Endothelial cell (in vitro differentiated cells): Measurements from ENCODE around the gene ANKFY1. TPM values are rescaled to one million over a fixed set of nuclear protein-coding genes. Genes with fewer than 3 reads are reported as not detected.

Experiments
- DNase-seq: peaks from one replicate; pipeline ENCODE4 v3.0.0; 2021; ENCODE audit warnings: low spot score
- H3K27ac Mint-ChIP-seq: one replicate; pipeline ENCODE4 v1.8.0; 2021; ENCODE audit warnings: mixed read lengths, inconsistent platforms; ENCODE audit not compliant: unreplicated experiment
- H3K27me3 Mint-ChIP-seq: one replicate; pipeline ENCODE4 v1.8.0; 2021; ENCODE audit warnings: mild to moderate bottlenecking, moderate library complexity, mixed read lengths, inconsistent platforms; ENCODE audit not compliant: unreplicated experiment
- H3K36me3 Mint-ChIP-seq: one replicate; pipeline ENCODE4 v1.8.0; 2021; ENCODE audit warnings: mild to moderate bottlenecking, low read depth, mixed read lengths, inconsistent platforms; ENCODE audit not compliant: unreplicated experiment
- H3K4me1 Mint-ChIP-seq: one replicate; pipeline ENCODE4 v1.8.0; 2021; ENCODE audit warnings: mild to moderate bottlenecking, mixed read lengths, inconsistent platforms; ENCODE audit not compliant: unreplicated experiment
- H3K4me3 Mint-ChIP-seq: one replicate; pipeline ENCODE4 v1.8.0; 2021; ENCODE audit warnings: mild to moderate bottlenecking, mixed read lengths, inconsistent platforms; ENCODE audit not compliant: unreplicated experiment
- H3K9me3 Mint-ChIP-seq: one replicate; pipeline ENCODE4 v1.8.0; 2021; ENCODE audit warnings: mixed read lengths, inconsistent platforms; ENCODE audit not compliant: unreplicated experiment
- CTCF ChIP-seq: fragments of 200-600 bp; sonication (generic); IDR thresholded peaks from one replicate; pipeline ENCODE4 v1.5.0; 2021; ENCODE audit warnings: antibody characterized with exemption; ENCODE audit not compliant: unreplicated experiment
- total RNA-seq: library from RNA; stranded (reverse); fragmentation: NEBNext Ultra II Directional; extraction: Animal tissue kit (Norgen Biotek cat#: 25700); gene quantifications from one replicate; pipeline ENCODE4 v1.2.1, GENCODE V29; 2021; ENCODE audit not compliant: unreplicated experiment

ANKFY1 gene
- total RNA-seq, 1 donor from 2014 or later: 41.6 TPM

GRCh38 chr17:4186357-4186881, 77.4 kb downstream of the ANKFY1 start:
- DNase-seq: no peak
- Mint-ChIP-seq H3K36me3 (peaks cover 47% of the 10 kb centered on the region), H3K4me1 (peaks cover 10% of the 10 kb centered on the region), H3K9me3 (no peaks in the 10 kb centered on the region), H3K27me3 (peaks cover 7% of the 10 kb centered on the region), H3K4me3 (peak overlapping the region; percentile 62), H3K27ac (no peak overlapping the region)
- no peak for TF ChIP-seq CTCF

DNA sequence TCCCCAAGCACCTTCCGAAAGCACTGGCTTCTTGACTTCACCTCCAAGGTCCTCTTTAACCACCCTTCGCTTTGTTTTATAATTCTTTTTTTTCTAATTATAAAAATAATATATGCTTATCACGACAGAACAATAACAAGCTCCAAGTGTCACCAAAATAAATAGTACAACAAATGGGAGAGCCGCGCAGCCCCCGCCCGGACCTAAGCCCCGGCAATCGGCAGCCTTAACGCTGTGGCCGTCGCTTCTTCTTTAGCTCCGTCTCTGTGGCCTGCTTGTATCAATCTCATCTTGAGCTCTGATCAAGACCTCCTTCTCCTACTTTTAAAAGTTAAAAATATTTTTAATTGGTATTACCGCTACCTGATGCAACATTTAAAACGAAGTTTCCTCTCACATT, 78.1 kb downstream of the ANKFY1 start:
- H3K4me1 Mint-ChIP-seq: peaks cover 10% of the 10 kb centered on the region
- no peak overlapping the region for H3K27ac Mint-ChIP-seq
- H3K27me3 Mint-ChIP-seq: peaks cover 7% of the 10 kb centered on the region
- H3K36me3 Mint-ChIP-seq: peaks cover 47% of the 10 kb centered on the region
- TF ChIP-seq CTCF: no peak
- no peak overlapping the region for H3K4me3 Mint-ChIP-seq
- no peak for DNase-seq
- no peaks in the 10 kb centered on the region for H3K9me3 Mint-ChIP-seq

DNA sequence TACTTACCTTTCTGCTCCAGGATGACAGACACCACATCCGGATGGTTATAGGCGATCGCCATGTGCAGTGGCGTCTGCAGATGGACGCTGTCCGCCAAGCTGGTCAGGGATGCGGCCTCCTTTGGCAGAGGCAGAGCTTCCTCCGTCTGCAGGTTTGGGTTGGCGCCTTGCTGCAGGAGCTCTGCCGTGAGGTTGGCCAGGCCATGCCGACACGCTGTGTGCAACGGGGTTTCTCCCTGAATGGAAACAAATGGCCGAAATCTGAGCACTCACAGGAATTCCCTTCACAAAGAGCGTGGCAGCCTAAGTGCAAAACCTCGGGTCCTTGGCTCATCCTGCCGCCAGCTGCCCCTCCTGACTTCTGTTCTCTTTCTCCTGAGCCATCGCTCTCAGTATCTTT, 79.0 kb downstream of the ANKFY1 start:
- H3K27ac Mint-ChIP-seq: no peak overlapping the region
- peaks cover 47% of the 10 kb centered on the region for H3K36me3 Mint-ChIP-seq

DNA sequence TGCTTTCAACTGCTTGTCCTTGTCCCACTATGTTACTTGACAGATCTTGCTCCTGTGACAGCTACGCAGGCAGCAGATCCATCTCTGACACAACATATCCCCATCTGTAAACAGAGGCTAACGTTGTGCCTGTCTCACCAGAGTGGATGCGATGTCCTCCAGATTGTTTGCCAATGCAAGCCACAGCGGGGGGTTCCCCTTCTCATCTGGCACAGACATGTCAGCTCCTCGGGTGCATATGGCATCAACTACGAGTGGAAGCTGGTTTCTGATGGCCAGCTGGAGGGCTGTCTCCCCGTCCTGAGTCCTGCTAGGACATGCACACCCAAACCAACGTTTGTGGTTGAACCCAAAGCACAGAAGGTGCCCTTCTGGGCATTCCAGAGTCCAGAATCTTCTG, 81.7 kb downstream of the ANKFY1 start:
- Mint-ChIP-seq H3K4me3 (no peak overlapping the region), H3K27me3 (peaks cover 10% of the 10 kb centered on the region), H3K27ac (no peak overlapping the region), H3K9me3 (no peaks in the 10 kb centered on the region), H3K4me1 (no peaks in the 10 kb centered on the region), H3K36me3 (peaks cover 61% of the 10 kb centered on the region)
- DNase-seq: no peak
- TF ChIP-seq CTCF: no peak

More for the DNA sequence above, 79.0 kb downstream of the ANKFY1 start:
- peaks cover 10% of the 10 kb centered on the region for H3K4me1 Mint-ChIP-seq
- TF ChIP-seq CTCF: no peak
- no peaks in the 10 kb centered on the region for H3K9me3 Mint-ChIP-seq
- H3K4me3 Mint-ChIP-seq: no peak overlapping the region
- peaks cover 7% of the 10 kb centered on the region for H3K27me3 Mint-ChIP-seq
- DNase-seq: no peak

- peaks cover 60% of the 10 kb centered on the region for H3K36me3 Mint-ChIP-seq
Measured at GRCh38 chr17:4180791-4181190, 83.0 kb downstream of the ANKFY1 start.

More at GRCh38 chr17:4180791-4181190, 83.0 kb downstream of the ANKFY1 start:
- no peak for TF ChIP-seq CTCF
- DNase-seq: no peak
- no peaks in the 10 kb centered on the region for H3K4me1 Mint-ChIP-seq
- H3K27ac Mint-ChIP-seq: no peak overlapping the region
- H3K9me3 Mint-ChIP-seq: no peaks in the 10 kb centered on the region
- H3K4me3 Mint-ChIP-seq: no peak overlapping the region
- H3K27me3 Mint-ChIP-seq: peaks cover 10% of the 10 kb centered on the region
